ENCODE data around the gene NUAK1.

Gene NUAK1

DNA sequence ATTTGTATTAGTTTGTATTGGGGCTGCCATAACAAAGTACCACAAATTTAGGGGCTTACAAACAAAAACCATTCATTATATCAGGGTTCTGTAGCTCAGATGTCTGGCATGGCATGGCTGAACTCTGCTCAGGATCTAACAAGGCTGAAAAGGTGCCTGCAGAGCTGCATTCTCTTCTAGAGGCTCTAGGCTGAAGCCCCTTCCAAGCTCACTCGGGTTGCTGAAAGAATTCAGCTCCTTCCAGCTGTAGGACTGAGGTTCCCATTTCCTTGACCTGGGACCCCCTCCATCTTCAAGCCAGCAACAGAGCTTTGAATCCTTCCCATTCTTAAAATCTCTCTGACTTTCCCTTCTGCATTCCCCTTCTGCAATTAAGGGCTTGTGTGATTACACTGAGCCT is 90.7 kb downstream of the NUAK1 start:
- TF ChIP-seq TAF1 (IDR thresholded peaks at IDR 0.05; ENCODE audit: borderline replicate concordance, insufficient read depth, low read length) (no peak), POLR2AphosphoS5 (IDR thresholded peaks at IDR 0.05; ENCODE audit: low read depth, low read length) (no peak), SIN3A (IDR thresholded peaks at IDR 0.05; ENCODE audit: borderline replicate concordance, insufficient read depth, low read length) (no peak), FOXP2 (optimal IDR thresholded peaks at IDR 0.05; ENCODE audit: borderline replicate concordance, extremely low read depth, extremely low read length, insufficient read depth) (no peak)
- TF ChIP-seq, protein P1, sequence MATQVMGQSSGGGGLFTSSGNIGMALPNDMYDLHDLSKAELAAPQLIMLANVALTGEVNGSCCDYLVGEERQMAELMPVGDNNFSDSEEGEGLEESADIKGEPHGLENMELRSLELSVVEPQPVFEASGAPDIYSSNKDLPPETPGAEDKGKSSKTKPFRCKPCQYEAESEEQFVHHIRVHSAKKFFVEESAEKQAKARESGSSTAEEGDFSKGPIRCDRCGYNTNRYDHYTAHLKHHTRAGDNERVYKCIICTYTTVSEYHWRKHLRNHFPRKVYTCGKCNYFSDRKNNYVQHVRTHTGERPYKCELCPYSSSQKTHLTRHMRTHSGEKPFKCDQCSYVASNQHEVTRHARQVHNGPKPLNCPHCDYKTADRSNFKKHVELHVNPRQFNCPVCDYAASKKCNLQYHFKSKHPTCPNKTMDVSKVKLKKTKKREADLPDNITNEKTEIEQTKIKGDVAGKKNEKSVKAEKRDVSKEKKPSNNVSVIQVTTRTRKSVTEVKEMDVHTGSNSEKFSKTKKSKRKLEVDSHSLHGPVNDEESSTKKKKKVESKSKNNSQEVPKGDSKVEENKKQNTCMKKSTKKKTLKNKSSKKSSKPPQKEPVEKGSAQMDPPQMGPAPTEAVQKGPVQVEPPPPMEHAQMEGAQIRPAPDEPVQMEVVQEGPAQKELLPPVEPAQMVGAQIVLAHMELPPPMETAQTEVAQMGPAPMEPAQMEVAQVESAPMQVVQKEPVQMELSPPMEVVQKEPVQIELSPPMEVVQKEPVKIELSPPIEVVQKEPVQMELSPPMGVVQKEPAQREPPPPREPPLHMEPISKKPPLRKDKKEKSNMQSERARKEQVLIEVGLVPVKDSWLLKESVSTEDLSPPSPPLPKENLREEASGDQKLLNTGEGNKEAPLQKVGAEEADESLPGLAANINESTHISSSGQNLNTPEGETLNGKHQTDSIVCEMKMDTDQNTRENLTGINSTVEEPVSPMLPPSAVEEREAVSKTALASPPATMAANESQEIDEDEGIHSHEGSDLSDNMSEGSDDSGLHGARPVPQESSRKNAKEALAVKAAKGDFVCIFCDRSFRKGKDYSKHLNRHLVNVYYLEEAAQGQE (IDR thresholded peaks at IDR 0.05; ENCODE audit: insufficient read depth in 1 of 2, low read depth in 2 of 2, low read length in 2 of 2) = no peak

DNA sequence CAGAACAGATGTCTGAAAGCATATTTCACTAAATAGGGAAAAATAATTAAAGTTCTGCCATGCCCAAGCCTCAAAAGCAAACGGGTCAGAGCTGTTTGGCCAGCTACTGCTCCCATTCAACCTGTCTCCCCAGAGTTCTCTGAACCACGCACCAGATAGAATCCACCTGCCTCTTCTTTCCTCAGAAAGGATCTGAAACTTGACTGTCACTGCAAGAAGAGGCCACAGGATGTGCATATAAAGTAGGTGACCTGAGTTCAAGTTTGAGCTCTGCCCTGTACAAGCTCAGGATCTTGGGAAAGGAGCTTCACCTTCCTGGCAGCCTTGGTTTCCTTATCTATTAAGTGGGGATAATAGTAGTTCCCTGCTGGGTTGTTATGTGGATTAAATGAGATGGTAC is 91.8 kb downstream of the NUAK1 start:
- TF ChIP-seq FOXP2 (optimal IDR thresholded peaks at IDR 0.05; ENCODE audit: borderline replicate concordance, extremely low read depth, extremely low read length, insufficient read depth) (no peak), SIN3A (IDR thresholded peaks at IDR 0.05; ENCODE audit: borderline replicate concordance, insufficient read depth, low read length) (no peak)

DNA sequence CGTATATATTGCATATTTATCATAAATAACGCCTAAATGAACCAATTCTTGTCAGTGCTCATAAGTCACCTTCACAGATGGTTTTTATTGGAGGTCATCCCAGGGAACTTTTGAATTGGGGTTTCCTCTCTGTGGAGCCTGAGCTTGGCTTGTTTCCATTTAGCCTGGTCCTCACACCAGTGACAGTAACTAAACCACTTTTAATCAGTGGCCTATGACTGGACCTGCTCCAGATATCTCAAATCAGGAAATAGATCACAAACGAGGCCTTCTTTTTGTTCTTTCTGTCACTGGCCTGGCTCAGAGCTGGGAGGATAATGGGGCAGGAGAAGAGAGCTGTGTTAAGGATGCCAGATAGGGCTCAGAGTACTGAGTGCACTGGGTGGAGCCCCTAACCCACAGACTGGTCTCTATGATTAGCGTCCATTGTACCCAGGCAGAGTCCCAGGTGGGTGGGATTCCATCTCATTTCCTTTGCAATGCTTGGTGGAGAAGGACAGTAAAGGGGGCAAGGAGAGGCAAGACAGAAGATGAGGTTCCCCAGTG is 92.4 kb downstream of the NUAK1 start:
- no peak for TF ChIP-seq POLR2AphosphoS5 (IDR thresholded peaks at IDR 0.05; ENCODE audit: low read depth, low read length)

DNA sequence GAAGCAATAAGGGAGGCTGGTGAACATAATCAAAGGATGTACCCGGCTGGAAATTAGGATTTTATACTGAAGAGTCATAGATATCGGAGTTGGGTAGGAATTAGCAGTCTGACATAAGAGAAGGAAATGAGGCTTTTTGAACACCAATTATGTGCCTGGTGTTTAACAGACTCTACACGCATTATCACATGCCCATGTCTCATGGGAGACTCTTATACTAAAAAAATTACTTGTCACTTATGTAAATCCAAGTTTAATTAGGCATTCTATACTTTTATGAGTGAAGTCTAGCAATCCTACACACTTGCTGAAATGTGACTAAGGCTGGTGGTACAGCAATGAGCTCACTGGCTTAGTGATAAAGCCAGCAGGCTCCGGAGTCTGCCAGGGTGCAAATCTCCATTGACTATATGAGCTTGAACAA is 93.5 kb downstream of the NUAK1 start:
- TF ChIP-seq FOXP2 (optimal IDR thresholded peaks at IDR 0.05; ENCODE audit: borderline replicate concordance, extremely low read depth, extremely low read length, insufficient read depth) (no peak), SIN3A (IDR thresholded peaks at IDR 0.05; ENCODE audit: borderline replicate concordance, insufficient read depth, low read length) (no peak), POLR2AphosphoS5 (IDR thresholded peaks at IDR 0.05; ENCODE audit: low read depth, low read length) (no peak), TAF1 (IDR thresholded peaks at IDR 0.05; ENCODE audit: borderline replicate concordance, insufficient read depth, low read length) (no peak)
- TF ChIP-seq, protein P1 (IDR thresholded peaks at IDR 0.05; ENCODE audit: insufficient read depth in 1 of 2, low read depth in 2 of 2, low read length in 2 of 2) = no peak

DNA sequence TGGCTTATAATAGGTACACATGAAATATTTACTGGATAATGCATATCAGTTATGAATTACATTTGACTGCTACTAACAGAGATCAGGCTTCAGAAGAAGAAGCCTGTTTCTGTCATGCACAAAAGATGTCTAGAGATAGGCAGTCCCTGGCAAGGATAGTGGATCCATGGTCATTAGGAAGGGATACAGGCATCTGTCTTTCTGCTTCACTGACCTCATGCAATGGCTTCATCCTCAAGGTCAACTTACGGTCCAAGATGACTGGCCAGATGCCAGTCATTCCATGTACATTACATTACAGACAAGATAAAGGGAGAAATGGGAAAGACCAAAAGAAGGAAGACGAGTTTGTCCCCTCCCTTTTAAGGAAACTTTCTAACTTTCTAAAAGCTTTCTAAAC is 94.0 kb downstream of the NUAK1 start:
- TF ChIP-seq SIN3A (IDR thresholded peaks at IDR 0.05; ENCODE audit: borderline replicate concordance, insufficient read depth, low read length) = no peak
- no peak for TF ChIP-seq TAF1 (IDR thresholded peaks at IDR 0.05; ENCODE audit: borderline replicate concordance, insufficient read depth, low read length)
- TF ChIP-seq, protein P1 (IDR thresholded peaks at IDR 0.05; ENCODE audit: insufficient read depth in 1 of 2, low read depth in 2 of 2, low read length in 2 of 2) = no peak
- TF ChIP-seq FOXP2 (optimal IDR thresholded peaks at IDR 0.05; ENCODE audit: borderline replicate concordance, extremely low read depth, extremely low read length, insufficient read depth) = no peak
- TF ChIP-seq POLR2AphosphoS5 (IDR thresholded peaks at IDR 0.05; ENCODE audit: low read depth, low read length) = no peak

DNA sequence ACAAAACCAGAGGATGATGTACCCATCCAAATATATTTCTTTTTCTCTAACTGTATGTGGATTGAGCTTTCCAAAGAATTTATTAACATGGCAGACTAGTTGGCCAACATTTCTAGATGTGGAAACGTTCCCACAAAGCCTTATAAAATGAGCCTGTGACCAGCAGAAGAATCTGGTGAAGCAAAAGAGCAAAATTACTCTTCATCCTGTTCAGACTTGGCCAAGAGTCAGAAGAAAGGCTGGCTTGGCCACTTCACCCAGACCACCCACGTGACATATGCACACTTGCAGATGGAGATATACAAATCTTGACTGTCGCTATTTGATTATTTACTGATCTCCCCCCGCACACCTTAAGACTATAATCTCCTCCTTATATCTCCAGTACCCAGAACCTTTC is 96.7 kb downstream of the NUAK1 start:
- TF ChIP-seq, protein P1 (IDR thresholded peaks at IDR 0.05; ENCODE audit: insufficient read depth in 1 of 2, low read depth in 2 of 2, low read length in 2 of 2) = no peak
- no peak for TF ChIP-seq POLR2AphosphoS5 (IDR thresholded peaks at IDR 0.05; ENCODE audit: low read depth, low read length)
- TF ChIP-seq FOXP2 (optimal IDR thresholded peaks at IDR 0.05; ENCODE audit: borderline replicate concordance, extremely low read depth, extremely low read length, insufficient read depth) = no peak
- TF ChIP-seq SIN3A (IDR thresholded peaks at IDR 0.05; ENCODE audit: borderline replicate concordance, insufficient read depth, low read length) = no peak
- no peak for TF ChIP-seq TAF1 (IDR thresholded peaks at IDR 0.05; ENCODE audit: borderline replicate concordance, insufficient read depth, low read length)
